Coronary artery (tissue), 2 donors: Measurements from ENCODE around the gene AUTS2.

Source experiments
- DNase-seq: peaks from one replicate; pipeline ENCODE4 v3.0.0-alpha.2; 2017; ENCODE audit warnings: low spot score
- H3K27ac ChIP-seq, 2 donors: fragments of 200-600 bp; sonication (generic); one replicate each; pipeline ENCODE4 v1.5.1; 2016 to 2019
- H3K4me3 ChIP-seq: fragments of 200-600 bp; sonication (generic); 2 replicates; pipeline ENCODE4 v1.5.1; 2016; ENCODE audit warnings: mild to moderate bottlenecking, moderate library complexity
- TF ChIP-seq, protein P1 (sequence below): fragments of 200-600 bp; sonication (generic); IDR thresholded peaks from one replicate; pipeline ENCODE4 v1.5.1; 2019; ENCODE audit warnings: antibody characterized with exemption

AUTS2 gene

DNA sequence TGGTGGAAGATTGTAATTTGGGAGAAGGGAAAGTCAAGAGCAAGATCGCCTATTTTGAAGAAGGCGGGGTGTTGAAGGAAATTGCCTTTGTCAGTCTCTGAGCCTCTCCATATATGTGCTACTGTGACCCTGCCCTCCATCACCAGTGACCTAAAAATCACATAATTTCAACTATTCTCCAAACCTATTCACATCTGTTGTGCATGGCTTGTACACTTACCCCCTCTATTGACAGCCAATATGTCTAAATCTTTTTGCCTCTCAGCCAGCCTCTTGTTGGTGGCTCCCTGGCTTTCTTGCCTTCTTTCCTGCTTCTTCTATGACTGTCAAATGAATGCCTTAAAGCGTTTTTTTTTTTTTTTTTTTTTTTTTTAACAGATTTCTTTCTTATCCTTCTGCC is 295.6 kb downstream of the AUTS2 start:
- H3K27ac ChIP-seq = no peak overlapping the region
- TF ChIP-seq, protein P1, sequence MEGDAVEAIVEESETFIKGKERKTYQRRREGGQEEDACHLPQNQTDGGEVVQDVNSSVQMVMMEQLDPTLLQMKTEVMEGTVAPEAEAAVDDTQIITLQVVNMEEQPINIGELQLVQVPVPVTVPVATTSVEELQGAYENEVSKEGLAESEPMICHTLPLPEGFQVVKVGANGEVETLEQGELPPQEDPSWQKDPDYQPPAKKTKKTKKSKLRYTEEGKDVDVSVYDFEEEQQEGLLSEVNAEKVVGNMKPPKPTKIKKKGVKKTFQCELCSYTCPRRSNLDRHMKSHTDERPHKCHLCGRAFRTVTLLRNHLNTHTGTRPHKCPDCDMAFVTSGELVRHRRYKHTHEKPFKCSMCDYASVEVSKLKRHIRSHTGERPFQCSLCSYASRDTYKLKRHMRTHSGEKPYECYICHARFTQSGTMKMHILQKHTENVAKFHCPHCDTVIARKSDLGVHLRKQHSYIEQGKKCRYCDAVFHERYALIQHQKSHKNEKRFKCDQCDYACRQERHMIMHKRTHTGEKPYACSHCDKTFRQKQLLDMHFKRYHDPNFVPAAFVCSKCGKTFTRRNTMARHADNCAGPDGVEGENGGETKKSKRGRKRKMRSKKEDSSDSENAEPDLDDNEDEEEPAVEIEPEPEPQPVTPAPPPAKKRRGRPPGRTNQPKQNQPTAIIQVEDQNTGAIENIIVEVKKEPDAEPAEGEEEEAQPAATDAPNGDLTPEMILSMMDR = no peak
- H3K4me3 ChIP-seq = no peak overlapping the region
- DNase-seq = no peak

DNA sequence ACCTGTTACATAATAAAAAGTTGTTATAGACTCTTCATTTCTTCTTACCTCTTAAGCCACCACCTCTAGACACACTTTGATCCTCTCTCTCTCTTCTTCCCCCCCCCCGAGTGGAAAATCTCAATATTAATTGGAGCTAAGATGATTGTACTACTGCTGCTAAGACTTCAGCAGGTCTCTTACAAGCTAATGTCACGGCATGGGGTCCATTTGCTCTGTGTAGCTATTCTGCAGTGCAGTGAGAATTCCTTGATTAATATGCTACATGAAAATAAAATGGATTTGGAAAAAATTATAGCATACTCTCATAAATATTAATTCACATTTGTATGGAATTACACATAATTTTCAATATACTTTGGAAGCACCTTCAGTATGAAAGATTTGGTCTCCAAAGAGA is 297.2 kb downstream of the AUTS2 start:
- no peak overlapping the region for H3K4me3 ChIP-seq
- H3K27ac ChIP-seq = no peak overlapping the region
- no peak for DNase-seq
- TF ChIP-seq, protein P1 = no peak

DNA sequence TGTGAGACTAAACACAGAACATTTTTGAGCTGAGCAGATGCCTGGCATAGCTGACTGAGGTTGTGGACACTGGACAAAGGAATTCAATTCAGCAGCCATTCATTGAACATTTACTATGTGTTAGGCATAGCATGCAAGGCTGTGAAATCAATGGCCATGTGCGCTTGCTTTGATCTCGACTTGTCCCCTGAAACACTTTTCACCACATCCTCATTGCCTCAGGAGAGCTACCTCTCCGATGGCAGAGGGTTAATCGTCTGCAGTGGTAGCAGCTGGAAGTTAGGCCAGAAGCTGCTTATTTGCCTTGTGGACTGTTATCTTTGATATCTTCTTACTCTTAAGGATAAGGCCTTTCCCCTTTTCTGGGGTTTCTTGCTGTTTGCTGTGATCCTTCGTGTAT is 297.8 kb downstream of the AUTS2 start:
- H3K27ac ChIP-seq = no peak overlapping the region
- no peak for DNase-seq
- TF ChIP-seq, protein P1 = no peak
- no peak overlapping the region for H3K4me3 ChIP-seq

DNA sequence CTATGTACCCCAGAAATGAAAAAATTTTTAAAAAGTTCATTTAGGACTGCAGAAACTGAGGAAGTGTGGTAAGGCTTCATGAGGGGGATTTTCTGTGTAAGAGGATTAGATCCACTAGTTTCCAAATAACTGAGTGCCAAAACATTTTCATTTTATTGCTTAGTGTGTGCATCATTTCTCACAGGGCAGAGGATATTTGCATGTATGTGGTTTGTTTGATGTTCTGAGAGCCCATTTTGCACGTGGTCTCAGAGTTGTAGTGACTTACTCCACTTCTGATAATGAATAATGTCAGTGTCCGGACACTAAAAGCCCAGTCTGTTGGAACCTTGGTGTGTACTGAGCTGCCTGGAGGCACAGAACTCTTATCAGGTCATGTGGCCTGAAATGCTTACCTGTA is 299.9 kb downstream of the AUTS2 start:
- Histone ChIP-seq H3K27ac (no peak overlapping the region), H3K4me3 (no peak overlapping the region)
- TF ChIP-seq, protein P1 = no peak
- DNase-seq = no peak

DNA sequence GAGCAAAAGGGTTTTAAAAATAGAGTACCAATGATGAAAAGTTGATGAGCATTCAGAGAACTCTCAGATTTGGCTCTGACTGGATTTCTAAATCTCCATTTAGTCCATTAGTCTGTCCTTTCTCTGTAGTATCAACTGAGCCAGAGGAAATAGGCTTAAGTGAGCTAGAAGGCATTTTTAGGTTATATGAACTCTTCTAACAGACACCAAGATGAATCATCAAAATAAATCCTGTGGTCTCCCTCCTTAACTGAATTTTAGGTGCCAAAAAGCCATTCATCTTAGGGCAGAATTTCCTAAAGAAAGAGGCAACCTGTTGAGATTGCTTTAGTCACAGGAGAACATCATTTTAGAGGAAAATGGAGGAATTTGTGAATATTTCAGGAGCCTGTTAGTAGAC is 305.1 kb downstream of the AUTS2 start:
- DNase-seq = no peak
- Histone ChIP-seq H3K4me3 (no peak overlapping the region), H3K27ac (no peak overlapping the region)
- TF ChIP-seq, protein P1 = no peak

DNA sequence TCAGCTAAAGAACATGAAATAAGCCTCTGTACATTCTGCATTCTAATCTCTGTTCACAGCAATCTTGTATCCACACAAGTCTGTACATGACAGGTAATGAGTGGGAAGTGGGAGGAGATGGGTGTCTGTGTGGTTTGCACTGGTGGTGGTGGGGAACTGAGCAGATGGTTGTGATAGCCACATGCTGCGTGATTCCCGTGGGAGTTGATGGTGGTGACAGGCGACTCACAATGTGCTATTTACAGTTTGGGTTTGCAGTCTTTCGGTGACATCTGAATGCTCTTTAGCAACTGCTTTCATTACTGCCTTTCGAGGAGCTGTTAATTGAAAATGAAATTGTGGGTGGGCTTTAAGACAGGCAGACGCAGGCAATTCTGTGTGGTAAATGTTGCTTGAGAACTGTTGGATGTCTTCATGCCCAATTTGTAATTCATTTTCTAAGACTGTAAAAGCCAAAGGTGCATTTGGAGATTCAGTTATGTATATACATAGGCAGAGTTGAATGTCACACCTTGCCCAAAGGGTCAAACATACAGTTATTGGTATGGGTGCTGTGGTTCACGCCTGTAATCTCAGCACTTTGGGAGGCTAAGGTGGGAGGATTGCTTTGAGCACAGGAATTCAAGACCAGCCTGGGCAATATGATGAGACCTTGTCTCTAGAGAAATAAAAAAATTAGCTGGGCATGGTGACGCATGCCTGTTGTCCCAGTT is 308.2 kb downstream of the AUTS2 start:
- TF ChIP-seq, protein P1 = no peak
- DNase-seq = no peak
- H3K27ac ChIP-seq = no peak overlapping the region
- no peak overlapping the region for H3K4me3 ChIP-seq

DNA sequence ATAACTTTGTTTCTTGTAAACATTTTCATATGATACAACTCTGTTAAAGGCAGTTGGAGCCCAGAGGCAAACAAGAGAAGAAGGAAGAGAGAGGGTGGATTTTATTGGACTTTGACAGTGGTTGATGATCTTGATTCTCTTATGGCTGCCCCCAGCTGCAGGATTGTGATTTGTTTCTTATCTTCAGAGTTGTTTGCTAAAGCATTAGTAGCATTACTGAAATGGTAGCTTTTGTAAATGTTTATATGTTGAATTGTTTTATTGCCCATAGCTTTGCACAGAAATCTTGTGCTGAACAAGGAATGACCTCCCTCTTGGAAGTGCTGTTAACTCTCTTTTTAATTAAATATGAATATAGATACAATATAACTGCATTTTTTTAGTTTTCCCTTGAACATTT is 309.4 kb downstream of the AUTS2 start:
- TF ChIP-seq, protein P1 = no peak
- Histone ChIP-seq H3K4me3 (no peak overlapping the region), H3K27ac (no peak overlapping the region)
- DNase-seq = no peak
